ENCODE data around the gene TBC1D9.

GRCh38 chr4:140690093-140690492 is 66.1 kb downstream of the TBC1D9 start:
- TF ChIP-seq CTCF (conservative IDR thresholded peaks at IDR 0.05 in 1 of 2, IDR thresholded peaks at IDR 0.05 in 1 of 2; ENCODE audit: extremely low read depth in 1 of 2, insufficient read depth in 1 of 2, low read depth in 1 of 2, low read length in 2 of 2) (no peak), EZH2 (IDR thresholded peaks at IDR 0.05; ENCODE audit: borderline replicate concordance, low read length) (no peak)
